Thyroid gland (tissue), 4 donors: Measurements from ENCODE around the gene BANF2. TPM values are rescaled to one million over a fixed set of nuclear protein-coding genes. Genes with fewer than 3 reads are reported as not detected.

Experiments
- DNase-seq, 2 donors: peaks; one replicate each; pipeline ENCODE4 v3.0.0-alpha.2; 2019
- H3K27ac ChIP-seq, 3 donors: fragments of 200-600 bp; sonication (generic); 1 replicate in 2 of 3; 2 replicates in 1 of 3; pipeline ENCODE4 v1.5.1; 2016 to 2019; ENCODE audit warnings: mild to moderate bottlenecking in 1 of 3, moderate library complexity in 1 of 3
- H3K27me3 ChIP-seq: fragments of 200-600 bp; sonication (generic); one replicate; pipeline ENCODE4 v1.5.1; 2019
- H3K36me3 ChIP-seq, 2 donors: fragments of 200-600 bp; sonication (generic); one replicate each; pipeline ENCODE4 v1.5.1; 2016 to 2019
- H3K4me1 ChIP-seq, 2 donors: fragments of 200-600 bp; sonication (generic); one replicate each; pipeline ENCODE4 v1.5.1; 2017 to 2019
- H3K4me3 ChIP-seq, 3 donors: fragments of 200-600 bp; sonication (generic); replicated peaks in 1 of 3; 1 replicate in 2 of 3; 2 replicates in 1 of 3; pipeline ENCODE4 v1.5.1; 2016; ENCODE audit warnings: mild to moderate bottlenecking in 1 of 3
- H3K9me3 ChIP-seq: fragments of 200-600 bp; sonication (generic); one replicate; pipeline ENCODE4 v1.5.1; 2017
- CTCF ChIP-seq, 6 experiments: fragments of 200-600 bp in 3 of 6; fragments of 450-650 bp in 3 of 6; sonication (generic) in 3 of 6; IDR thresholded peaks; one replicate each; pipeline ENCODE4 v1.5.1; 2016 to 2019; ENCODE audit warnings: antibody characterized with exemption in 6 of 6, mild to moderate bottlenecking in 2 of 6, inconsistent platforms in 1 of 6, moderate library complexity in 1 of 6
- POLR2A ChIP-seq, 2 donors: fragments of 450-650 bp; IDR thresholded peaks; one replicate each; pipeline ENCODE4 v1.6.1; 2017; ENCODE audit warnings: antibody characterized with exemption in 2 of 2, mild to moderate bottlenecking in 2 of 2, moderate library complexity in 1 of 2
- WGBS, 2 donors: methylation state at CpG; one replicate each; pipeline ENCODE4 v1.1.5; 2017; 5-methylcytosine and 5-hydroxymethylcytosine counted together
- intact Hi-C: fragments of 100-400 bp; cut with DNase I; formaldehyde crosslinking; loops from one replicate; pipeline ENCODE4 v1.15.1; 2023
- total RNA-seq, 4 donors: library from RNA; depleted of rRNA; stranded (reverse); fragments of >200 nt; gene quantifications; one replicate each; pipeline ENCODE4 v1.2.3, GENCODE V29; 2016

The BANF2 gene
- total RNA-seq = 10 to 100 TPM in 1 of 4 donors, not detected in 3; 15.2 TPM

GRCh38 chr20:17699931-17700351 lies at the start of gene BANF2:
TSS of gene BANF2 (plus strand) at chr20:17699966. CDS start at chr20:17725026, 25,060 bp downstream.
- no peak for TF ChIP-seq POLR2A (IDR thresholded peaks at IDR 0.05)
- TF ChIP-seq CTCF (IDR thresholded peaks at IDR 0.05) = no peak
- WGBS, 2 donors = 89 to 97% methylated on average over 3 of the region's 3 CpGs
- intact Hi-C loops = no loop called here
- Histone ChIP-seq H3K36me3 (no peaks in the 10 kb centered on the region), H3K9me3 (no peaks in the 10 kb centered on the region), H3K27ac (peak within 1 kb of the TSS in 1 of 3 donors; percentile 69), H3K4me1 (peaks cover 18 to 27% of the 10 kb centered on the region in 2 donors), H3K27me3 (no peaks in the 10 kb centered on the region), H3K4me3 (no peak within 1 kb of the TSS)
- DNase-seq = no peak

GRCh38 chr20:17650301-17651128 lies 49.3 kb upstream of the BANF2 start:
- 63 to 66% methylated on average over 12 of the region's 12 CpGs for WGBS, 2 donors
- Histone ChIP-seq H3K9me3 (no peaks in the 10 kb centered on the region), H3K4me1 (peaks cover 76 to 90% of the 10 kb centered on the region in 2 donors), H3K36me3 (no peaks in the 10 kb centered on the region), H3K27ac (peak overlapping the region; percentile 60 to 89 (median 72)), H3K4me3 (no peak overlapping the region), H3K27me3 (no peaks in the 10 kb centered on the region)
- no peak for TF ChIP-seq POLR2A (IDR thresholded peaks at IDR 0.05)
- no peak for TF ChIP-seq CTCF (IDR thresholded peaks at IDR 0.05)
- intact Hi-C loops = loop anchor here (10.0 kb wide), 1 partner anchor 254 kb away; no protein-coding TSS in a partner anchor
- DNase-seq = no peak

GRCh38 chr20:17651129-17651759 lies 48.5 kb upstream of the BANF2 start:
- WGBS, 2 donors = 48 to 59% methylated on average over 11 of the region's 11 CpGs
- TF ChIP-seq POLR2A (IDR thresholded peaks at IDR 0.05) (no peak), CTCF (IDR thresholded peaks at IDR 0.05) (no peak)
- Histone ChIP-seq H3K27me3 (no peaks in the 10 kb centered on the region), H3K4me1 (peaks cover 71 to 83% of the 10 kb centered on the region in 2 donors), H3K9me3 (no peaks in the 10 kb centered on the region), H3K4me3 (no peak overlapping the region), H3K36me3 (no peaks in the 10 kb centered on the region), H3K27ac (peak overlapping the region in 2 of 3 donors; percentile 72 to 89)
- intact Hi-C loops = loop anchor here (10.0 kb wide), 1 partner anchor 254 kb away; no protein-coding TSS in a partner anchor
- DNase-seq = no peak

- Histone ChIP-seq H3K27ac (peak overlapping the region; percentile 23 to 89 (median 52)), H3K4me1 (peaks cover 64 to 77% of the 10 kb centered on the region in 2 donors), H3K4me3 (no peak overlapping the region), H3K36me3 (no peaks in the 10 kb centered on the region), H3K27me3 (no peaks in the 10 kb centered on the region), H3K9me3 (no peaks in the 10 kb centered on the region)
- no peak for TF ChIP-seq POLR2A (IDR thresholded peaks at IDR 0.05)
- peak in 5 of 6 experiments; percentile 21 to 70 (median 49) for TF ChIP-seq CTCF (IDR thresholded peaks at IDR 0.05)
- WGBS, 2 donors = 53% methylated on average over 2 of the region's 2 CpGs
- intact Hi-C loops = loop anchor here (10.0 kb wide), 1 partner anchor 253 kb away; no protein-coding TSS in a partner anchor
- peak; percentile 80 to 86 for DNase-seq
Measured at GRCh38 chr20:17651760-17652388, 47.9 kb upstream of the BANF2 start.
